ENCODE measurements around the gene DNAH17. TPM values are rescaled to one million over a fixed set of nuclear protein-coding genes. Genes with fewer than 3 reads are reported as not detected.

Gene DNAH17
- total and polyA plus RNA-seq, 2 of the 8 experiments (the other 6 are each of a cell fraction or from before 2014, with no cell fraction given) = 0.14 to 0.67 TPM

- TF ChIP-seq RNF2 (IDR thresholded peaks at IDR 0.05; ENCODE audit: borderline replicate concordance, low read depth, low read length, missing control alignments, poor library complexity, severe bottlenecking) (no peak), TCF12 (IDR thresholded peaks at IDR 0.05; ENCODE audit: low read depth, low read length) (no peak), ATF2 (IDR thresholded peaks at IDR 0.05; ENCODE audit: low read length) (no peak), GABPA (IDR thresholded peaks at IDR 0.05; ENCODE audit: borderline replicate concordance, insufficient read depth, low read length) (no peak), SAP30 (IDR thresholded peaks at IDR 0.05; ENCODE audit: insufficient read depth, insufficient replicate concordance, low read length) (no peak), CTBP2 (IDR thresholded peaks at IDR 0.05; ENCODE audit: borderline replicate concordance, insufficient read depth, insufficient read length, low read length) (no peak), CEBPB (IDR thresholded peaks at IDR 0.05; ENCODE audit: low read depth, low read length) (no peak)
Observed at GRCh38 chr17:78499715-78500540, 77.3 kb downstream of the DNAH17 start (continued).
